MM.1S (cell line): ENCODE measurements around the gene CFAP45.

Experiments
- DNase-seq: peaks from one replicate; pipeline ENCODE4 v3.0.0-alpha.2; 2015
- H2AFZ ChIP-seq: fragments of 300-600 bp; sonication (generic); 2 replicates; pipeline ENCODE4 v1.6.0; 2016; ENCODE audit warnings: antibody characterized with exemption, low read length
- H3F3A ChIP-seq: fragments of 300-600 bp; sonication (generic); 2 replicates; pipeline ENCODE4 v1.6.1; 2016; ENCODE audit warnings: mild to moderate bottlenecking, antibody characterized with exemption, low read length, moderate library complexity, mixed read lengths; ENCODE audit not compliant: insufficient read depth
- H3K27ac ChIP-seq: fragments of 300-600 bp; sonication (generic); 2 replicates; pipeline ENCODE4 v1.5.1; 2016; ENCODE audit warnings: mild to moderate bottlenecking, low read length
- H3K27me3 ChIP-seq: fragments of 300-600 bp; sonication (generic); replicated peaks from 2 replicates; pipeline ENCODE4 v1.6.0; 2016; ENCODE audit warnings: low read length; ENCODE audit not compliant: insufficient read depth
- H3K36me3 ChIP-seq: fragments of 300-600 bp; sonication (generic); replicated peaks from 2 replicates; pipeline ENCODE4 v1.6.1; 2016; ENCODE audit warnings: mild to moderate bottlenecking, low read length, mixed read lengths; ENCODE audit not compliant: insufficient read depth
- H3K4me1 ChIP-seq: fragments of 300-600 bp; sonication (generic); 2 replicates; pipeline ENCODE4 v1.6.1; 2016; ENCODE audit warnings: low read length, mixed read lengths
- H3K4me2 ChIP-seq: fragments of 300-600 bp; sonication (generic); 2 replicates; pipeline ENCODE4 v1.6.0; 2016; ENCODE audit warnings: low read depth, low read length
- H3K4me3 ChIP-seq: fragments of 300-600 bp; sonication (generic); 2 replicates; pipeline ENCODE4 v1.5.1; 2016; ENCODE audit warnings: low read length, mixed read lengths
- H3K79me2 ChIP-seq: fragments of 300-600 bp; sonication (generic); 2 replicates; pipeline ENCODE4 v1.6.1; 2016; ENCODE audit warnings: mixed run types, low read length, mixed read lengths
- H3K9ac ChIP-seq: fragments of 300-600 bp; sonication (generic); 2 replicates; pipeline ENCODE4 v1.6.1; 2016; ENCODE audit warnings: low read length, mixed read lengths
- H3K9me2 ChIP-seq: fragments of 300-600 bp; sonication (generic); replicated peaks from 2 replicates; pipeline ENCODE4 v1.6.1; 2016; ENCODE audit warnings: mild to moderate bottlenecking, low read length, mixed read lengths; ENCODE audit not compliant: insufficient read depth
- H3K9me3 ChIP-seq: fragments of 300-600 bp; sonication (generic); replicated peaks from 2 replicates; pipeline ENCODE4 v1.6.1; 2016; ENCODE audit warnings: mild to moderate bottlenecking, low read length, mixed read lengths; ENCODE audit not compliant: insufficient read depth
- H4K20me1 ChIP-seq: fragments of 300-600 bp; sonication (generic); 2 replicates; pipeline ENCODE4 v1.6.1; 2016; ENCODE audit warnings: mild to moderate bottlenecking, low read length, moderate library complexity, mixed read lengths; ENCODE audit not compliant: insufficient read depth
- CTCF ChIP-seq: fragments of 300-600 bp; sonication (generic); IDR thresholded peaks from 2 replicates; pipeline ENCODE4 v1.5.1; 2016; ENCODE audit warnings: antibody characterized with exemption, low read length, mixed read lengths
- EZH2 ChIP-seq: fragments of 300-600 bp; sonication (generic); optimal IDR thresholded peaks from 2 replicates; pipeline ENCODE3; 2017; ENCODE audit warnings: low read depth, mild to moderate bottlenecking, antibody characterized with exemption, low read length, mixed read lengths
- EZH2phosphoT487 ChIP-seq: fragments of 300-600 bp; sonication (generic); IDR thresholded peaks from 2 replicates; pipeline ENCODE4 v1.6.1; 2018; ENCODE audit warnings: antibody characterized with exemption, low read length

CFAP45 gene

GRCh38 chr1:159828581-159829272 lies 71.2 kb downstream of the CFAP45 start:
- Histone ChIP-seq H3K36me3 (no peaks in the 10 kb centered on the region), H3K9ac (no peak overlapping the region), H3K79me2 (no peaks in the 10 kb centered on the region), H2AFZ (0 out of 2 replicates have a peak overlapping the region, but pooled peaks have one; percentile 4), H3K4me1 (peaks cover 20% of the 10 kb centered on the region), H3K9me3 (no peaks in the 10 kb centered on the region), H3F3A (peaks cover 5% of the 10 kb centered on the region; the same call in 1 of the 2 replicates), H3K27ac (no peak overlapping the region), H4K20me1 (no peaks in the 10 kb centered on the region), H3K4me3 (no peak overlapping the region), H3K4me2 (no peak overlapping the region), H3K9me2 (no peaks in the 10 kb centered on the region), H3K27me3 (no peaks in the 10 kb centered on the region)
- DNase-seq, result no peak
- TF ChIP-seq CTCF, result no peak
- TF ChIP-seq EZH2phosphoT487, result no peak
- no peak for TF ChIP-seq EZH2

- H3K4me1 ChIP-seq, result peaks cover 20% of the 10 kb centered on the region
- no peak overlapping the region for H3K4me3 ChIP-seq
- no peak overlapping the region for H3K9ac ChIP-seq
- no peaks in the 10 kb centered on the region for H3K79me2 ChIP-seq
- H3K36me3 ChIP-seq, result no peaks in the 10 kb centered on the region
- peaks cover 5% of the 10 kb centered on the region; the same call in 1 of the 2 replicates for H3F3A ChIP-seq
- no peaks in the 10 kb centered on the region for H3K9me2 ChIP-seq
- H3K9me3 ChIP-seq, result no peaks in the 10 kb centered on the region
- H3K4me2 ChIP-seq, result no peak overlapping the region
- no peaks in the 10 kb centered on the region for H4K20me1 ChIP-seq
- DNase-seq, result no peak
- H3K27ac ChIP-seq, result no peak overlapping the region
- no peak overlapping the region for H2AFZ ChIP-seq
- H3K27me3 ChIP-seq, result no peaks in the 10 kb centered on the region
- no peak for TF ChIP-seq CTCF
- TF ChIP-seq EZH2, result no peak
- no peak for TF ChIP-seq EZH2phosphoT487
Observed at GRCh38 chr1:159828176-159828575, 71.8 kb downstream of the CFAP45 start.

GRCh38 chr1:159827549-159827948 lies 72.4 kb downstream of the CFAP45 start:
- Histone ChIP-seq H3K9me2 (no peaks in the 10 kb centered on the region), H4K20me1 (no peaks in the 10 kb centered on the region), H3K4me3 (no peak overlapping the region), H3K4me1 (peaks cover 20% of the 10 kb centered on the region), H3K9ac (no peak overlapping the region), H2AFZ (no peak overlapping the region), H3K9me3 (no peaks in the 10 kb centered on the region), H3K27me3 (no peaks in the 10 kb centered on the region), H3K79me2 (no peaks in the 10 kb centered on the region), H3K36me3 (no peaks in the 10 kb centered on the region), H3F3A (peaks cover 5% of the 10 kb centered on the region; the same call in 1 of the 2 replicates), H3K4me2 (no peak overlapping the region), H3K27ac (no peak overlapping the region)
- no peak for TF ChIP-seq EZH2phosphoT487
- TF ChIP-seq EZH2, result no peak
- no peak for TF ChIP-seq CTCF
- DNase-seq, result no peak
